DMS153 treated with DMSO at 0.1 percent for 48 hours (cell line): ENCODE measurements around the gene WWC1.

ENCODE experiments used
- DNase-seq: peaks from one replicate; lab custom pipeline; 2025; ENCODE audit not compliant: unreplicated experiment; lab: John Stamatoyannopoulos, UW

Gene WWC1

GRCh38 chr5:168407211-168407610 lies 115.8 kb downstream of the WWC1 start:
- no peak for DNase-seq

GRCh38 chr5:168408561-168409305 lies 117.3 kb downstream of the WWC1 start:
- no peak for DNase-seq

DNA sequence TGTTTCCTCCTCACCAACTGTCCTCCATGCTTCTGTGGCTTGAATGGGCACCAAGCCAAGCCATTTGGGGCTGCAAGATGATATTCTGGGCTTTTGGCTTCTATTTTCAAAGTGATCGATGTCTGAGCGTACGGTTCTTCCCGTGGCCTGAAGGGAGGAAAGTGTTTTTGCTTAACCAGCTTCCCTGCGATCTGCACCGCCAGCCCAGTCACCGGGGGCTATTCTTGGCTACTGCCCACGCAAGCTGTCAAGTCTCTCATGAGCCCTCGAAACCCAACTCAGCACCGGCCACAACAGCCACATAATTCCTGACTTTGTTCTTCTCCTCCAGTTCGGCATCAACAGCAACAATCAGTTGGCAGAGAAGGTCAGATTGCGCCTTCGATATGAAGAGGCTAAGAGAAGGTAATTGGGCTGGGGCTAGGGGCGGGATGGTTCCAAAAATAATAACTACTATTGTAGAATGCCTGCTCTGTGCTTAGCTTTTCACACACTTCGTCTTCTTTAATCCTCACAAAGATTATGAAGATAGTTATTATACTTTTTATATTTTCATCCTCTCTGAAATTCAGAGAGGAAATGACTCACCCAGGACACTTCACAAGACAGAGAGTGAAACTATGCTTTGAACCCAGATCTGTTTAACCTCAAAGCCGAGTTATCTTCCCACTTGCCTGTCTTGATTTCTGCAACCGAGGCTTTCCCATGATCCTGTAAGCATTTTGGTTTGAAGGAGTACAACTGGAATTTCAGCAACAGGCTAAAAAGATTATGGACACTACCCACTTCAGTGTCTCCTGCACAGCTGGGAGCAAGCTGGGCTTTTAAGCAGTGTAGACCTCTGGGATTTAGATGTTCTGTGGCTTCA lies 118.4 kb downstream of the WWC1 start:
- DNase-seq, result no peak

DNA sequence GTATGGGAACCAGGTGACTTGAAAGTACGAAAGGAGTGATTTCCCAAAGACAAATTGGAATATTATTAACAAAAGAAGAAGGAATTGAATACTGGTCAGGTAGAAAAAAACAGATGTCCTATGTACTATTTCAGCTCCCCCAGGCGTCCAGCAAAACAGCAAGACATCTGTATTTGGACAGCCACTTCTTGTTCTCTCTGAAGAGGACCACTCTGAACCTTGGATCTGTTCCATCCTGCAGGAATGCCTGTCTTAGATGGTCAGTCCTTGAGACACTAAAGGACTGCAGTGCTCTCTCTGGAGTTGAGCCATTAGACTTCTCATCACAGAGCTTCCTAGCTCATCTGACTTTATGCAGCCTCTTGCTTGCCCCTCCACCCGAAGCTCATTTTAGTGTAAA lies 120.4 kb downstream of the WWC1 start:
- no peak for DNase-seq

- DNase-seq, result no peak
Observed at GRCh38 chr5:168413062-168413461, 121.6 kb downstream of the WWC1 start.

GRCh38 chr5:168413596-168413995 lies 122.2 kb downstream of the WWC1 start:
- no peak for DNase-seq

GRCh38 chr5:168415401-168415800 lies 124.0 kb downstream of the WWC1 start:
- DNase-seq, result no peak

DNA sequence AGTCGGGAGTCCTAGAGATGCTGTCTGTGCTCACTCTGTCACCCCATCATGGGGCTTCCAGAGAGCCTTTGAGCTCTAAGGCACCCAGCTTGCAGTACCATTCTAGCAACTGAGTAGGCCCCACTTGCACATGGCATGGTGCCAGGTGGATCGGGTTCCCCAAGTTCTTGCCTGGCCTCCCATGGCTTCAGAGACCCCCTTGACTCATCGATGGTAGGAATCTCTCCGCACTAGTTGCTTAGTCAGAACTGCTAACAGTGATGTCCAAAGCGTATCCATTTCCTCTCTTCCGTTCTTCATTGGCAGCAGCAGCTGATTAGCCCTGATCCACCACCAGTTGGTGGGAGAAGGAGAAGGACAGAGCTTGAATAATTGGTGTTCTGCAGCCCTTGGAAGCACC lies 124.5 kb downstream of the WWC1 start:
- DNase-seq, result no peak

- no peak for DNase-seq
Observed at GRCh38 chr5:168417731-168418429, 126.4 kb downstream of the WWC1 start.

DNA sequence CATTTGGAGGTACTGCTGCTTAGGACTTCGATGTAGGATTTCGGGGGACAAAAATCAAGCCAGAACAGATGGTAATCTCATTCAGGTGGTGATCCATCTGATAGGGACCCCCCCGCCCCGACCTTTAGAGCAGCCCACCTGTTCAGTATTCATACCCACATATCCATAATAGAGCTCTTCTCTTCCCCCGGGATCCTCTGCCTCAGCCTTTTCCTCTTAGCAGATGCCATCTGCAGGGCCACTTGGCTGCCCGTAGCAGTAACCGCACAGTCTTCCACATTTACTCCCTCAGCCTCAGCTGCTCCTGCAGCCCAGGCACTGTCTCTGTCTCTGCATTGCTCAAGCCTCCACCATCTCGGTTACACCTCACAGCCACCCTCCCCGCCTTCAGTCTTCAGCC lies 129.0 kb downstream of the WWC1 start:
- DNase-seq, result no peak

DNA sequence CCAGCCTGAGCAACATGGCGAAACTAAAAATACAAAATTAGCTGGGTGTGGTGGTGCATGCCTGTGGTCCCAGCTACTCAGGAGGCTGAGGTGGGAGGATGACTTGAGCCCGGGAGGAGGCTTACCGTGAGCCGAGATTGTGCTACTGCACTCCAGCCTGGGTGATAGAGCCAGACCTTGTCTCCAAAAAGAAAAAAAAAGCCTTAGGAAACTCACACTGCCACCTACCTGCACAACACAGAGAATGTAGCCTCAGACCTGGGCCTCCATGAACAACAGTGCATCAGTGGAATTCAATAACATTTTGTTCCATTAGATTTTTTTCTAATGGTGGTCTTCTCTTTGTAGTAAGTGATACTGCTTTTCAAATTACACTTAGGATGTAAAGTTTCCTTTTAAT lies 131.0 kb downstream of the WWC1 start:
- DNase-seq, result no peak

DNA sequence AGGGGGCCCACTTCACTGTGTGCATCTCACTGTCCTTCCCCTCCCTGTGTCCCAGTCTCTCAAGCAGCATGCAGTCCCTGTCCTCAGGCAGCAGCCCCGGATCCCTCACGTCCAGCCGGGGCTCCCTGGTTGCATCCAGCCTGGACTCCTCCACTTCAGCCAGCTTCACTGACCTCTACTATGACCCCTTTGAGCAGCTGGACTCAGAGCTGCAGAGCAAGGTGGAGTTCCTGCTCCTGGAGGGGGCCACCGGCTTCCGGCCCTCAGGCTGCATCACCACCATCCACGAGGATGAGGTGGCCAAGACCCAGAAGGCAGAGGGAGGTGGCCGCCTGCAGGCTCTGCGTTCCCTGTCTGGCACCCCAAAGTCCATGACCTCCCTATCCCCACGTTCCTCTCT lies 132.0 kb downstream of the WWC1 start:
- no peak for DNase-seq

GRCh38 chr5:168423971-168424370 lies 132.5 kb downstream of the WWC1 start:
- DNase-seq, result no peak

GRCh38 chr5:168424594-168425323 lies 133.3 kb downstream of the WWC1 start:
- no peak for DNase-seq

GRCh38 chr5:168426007-168426863 lies 134.8 kb downstream of the WWC1 start:
- no peak for DNase-seq

DNA sequence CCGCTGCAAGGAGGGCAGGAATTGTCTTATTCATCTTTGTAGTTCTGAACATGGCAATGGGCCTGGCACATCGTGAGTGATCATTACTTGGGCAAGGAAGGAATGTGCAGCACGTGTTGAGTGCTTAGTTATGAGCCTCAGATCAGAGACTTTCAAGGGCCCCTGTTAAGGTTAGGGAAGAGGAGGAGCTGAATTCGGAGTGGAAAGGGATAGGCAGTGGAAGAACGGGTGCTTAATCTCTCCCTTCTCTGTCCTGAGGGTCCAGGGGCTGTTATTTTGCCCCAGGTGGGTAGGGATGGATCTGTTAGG lies 135.4 kb downstream of the WWC1 start:
- no peak for DNase-seq

- no peak for DNase-seq
Observed at GRCh38 chr5:168427224-168427623, 135.8 kb downstream of the WWC1 start.

GRCh38 chr5:168428552-168428951 lies 137.1 kb downstream of the WWC1 start:
- no peak for DNase-seq

DNA sequence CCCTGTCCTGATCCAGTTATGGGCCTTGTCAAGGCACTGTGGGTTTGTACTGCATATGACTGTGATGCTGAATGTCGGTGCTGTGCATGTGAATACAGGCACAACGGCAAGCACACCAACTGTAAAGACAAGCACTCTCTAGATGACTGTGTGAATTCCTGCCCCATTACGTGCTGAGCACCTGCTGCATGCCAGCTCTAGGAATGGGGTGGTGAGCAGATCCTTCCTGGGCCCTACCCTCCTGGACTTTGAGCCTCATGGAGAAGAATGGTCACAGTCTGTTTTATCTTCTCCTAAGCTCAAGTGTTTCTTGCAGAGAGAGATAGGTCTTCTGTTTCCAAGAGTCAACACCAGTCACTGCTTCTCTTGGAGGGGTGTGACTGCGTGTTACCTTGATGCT lies 138.9 kb downstream of the WWC1 start:
- DNase-seq, result no peak

- DNase-seq, result no peak
Observed at GRCh38 chr5:168432903-168433302, 141.5 kb downstream of the WWC1 start.
